Measurements from ENCODE around the gene CRAT.
"Not testable (repeated sequence)": the region's sequence is repeated elsewhere in the genome, so short reads cannot be mapped to it uniquely, and the experiment has no call there.

CRAT gene

DNA sequence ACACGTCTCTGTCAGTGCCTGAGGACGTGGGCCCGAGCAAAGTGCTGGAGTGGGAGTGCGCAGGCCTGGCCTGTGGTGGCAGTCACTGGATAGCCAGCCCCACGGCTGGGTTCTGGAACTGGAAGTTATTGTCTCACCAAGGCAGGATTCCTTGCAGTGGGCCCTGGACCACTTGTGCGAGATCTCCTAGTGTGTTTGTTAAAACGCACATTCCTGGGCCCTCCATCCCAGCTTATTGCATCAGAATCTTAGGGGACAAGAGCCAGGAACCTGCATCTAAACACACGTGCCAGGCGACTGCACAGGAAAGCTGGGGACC lies 27.5 kb upstream of the CRAT start:
- no peak for DNase-seq

DNA sequence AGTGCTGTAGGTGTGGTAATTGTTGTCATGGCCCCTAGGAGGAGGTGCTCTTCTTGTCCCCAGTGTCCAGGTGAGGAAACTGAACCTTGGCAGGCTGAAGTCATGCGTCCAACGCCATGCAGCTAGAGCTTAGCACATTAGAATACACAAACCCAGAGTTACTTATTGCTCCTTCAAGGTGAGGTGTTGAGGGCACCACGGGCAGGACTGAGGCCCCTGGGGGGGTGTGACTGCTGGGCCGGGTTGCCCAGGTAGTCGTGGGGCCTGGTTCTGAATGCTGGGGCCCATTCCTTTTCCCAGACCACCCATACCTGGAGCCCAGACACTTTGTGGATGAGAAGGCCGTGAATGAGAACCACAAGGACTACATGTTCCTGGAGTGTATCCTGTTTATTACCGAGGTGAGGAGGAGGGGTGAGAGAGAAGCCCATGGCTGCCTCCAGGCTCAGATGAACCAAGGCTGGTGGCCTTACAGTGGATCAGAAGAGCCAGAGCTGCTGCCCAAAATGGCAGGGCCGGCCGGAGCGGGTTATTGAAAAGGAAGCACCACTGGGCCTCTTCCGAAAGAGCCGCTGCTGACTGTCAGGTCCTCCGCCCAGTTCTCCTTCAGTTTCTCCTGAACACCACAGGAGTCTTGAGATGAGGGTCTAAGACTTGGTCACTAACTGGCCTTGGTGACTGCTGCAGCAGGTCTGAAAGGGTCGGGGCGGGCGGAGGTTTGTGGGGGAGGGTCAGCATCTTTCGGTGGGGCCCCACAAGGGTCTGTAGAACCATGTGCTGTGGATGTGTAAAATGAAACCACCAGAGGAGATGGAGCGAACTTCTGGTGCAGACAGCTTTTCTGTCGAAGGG lies 26.9 kb upstream of the CRAT start:
- DNase-seq = no peak

- no peak for DNase-seq
Measured at GRCh38 chr9:129136446-129137035, 25.9 kb upstream of the CRAT start.

DNA sequence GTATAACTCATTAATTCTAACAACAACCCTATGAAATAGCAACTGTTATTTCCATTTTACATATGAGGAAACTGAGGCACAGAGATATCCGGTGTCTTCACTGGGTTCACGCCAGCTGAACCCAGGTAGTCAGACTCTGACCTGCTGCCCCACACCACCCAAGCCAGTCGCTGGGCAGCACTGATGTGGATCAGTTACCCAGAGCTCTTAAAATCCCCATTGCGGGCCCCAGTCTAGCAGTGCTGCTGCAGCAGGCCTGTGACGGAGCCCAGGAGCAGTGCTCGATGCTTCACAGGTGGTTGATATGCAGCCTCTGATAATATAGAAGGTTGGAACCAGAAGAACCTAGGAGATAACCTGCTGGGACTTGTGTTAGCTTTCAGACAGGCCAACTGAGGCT lies 24.9 kb upstream of the CRAT start:
- DNase-seq = no peak

DNA sequence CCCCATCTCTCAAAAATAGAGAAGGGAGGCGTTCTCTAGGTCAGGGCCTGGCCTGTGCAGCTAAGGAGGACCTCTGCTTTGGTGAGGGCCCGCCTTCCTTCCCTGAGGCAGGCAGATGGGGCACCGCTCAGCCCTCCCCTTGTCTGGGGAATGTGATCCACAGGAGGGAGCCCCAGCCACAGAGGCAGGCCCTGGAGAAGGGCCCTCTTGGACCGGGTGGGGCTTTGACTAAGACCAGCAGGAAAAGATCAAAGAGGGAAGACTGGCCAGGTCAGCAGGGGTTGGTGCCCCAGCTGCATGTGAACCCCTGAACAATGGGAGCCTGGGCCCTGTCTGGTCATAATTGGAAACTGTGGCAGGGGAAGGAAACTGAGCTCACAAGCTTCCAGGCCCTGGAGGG lies 22.5 kb upstream of the CRAT start:
- DNase-seq = no peak

- DNase-seq = peak; percentile 34 to 35
Measured at GRCh38 chr9:129131300-129132145, 20.9 kb upstream of the CRAT start.

DNA sequence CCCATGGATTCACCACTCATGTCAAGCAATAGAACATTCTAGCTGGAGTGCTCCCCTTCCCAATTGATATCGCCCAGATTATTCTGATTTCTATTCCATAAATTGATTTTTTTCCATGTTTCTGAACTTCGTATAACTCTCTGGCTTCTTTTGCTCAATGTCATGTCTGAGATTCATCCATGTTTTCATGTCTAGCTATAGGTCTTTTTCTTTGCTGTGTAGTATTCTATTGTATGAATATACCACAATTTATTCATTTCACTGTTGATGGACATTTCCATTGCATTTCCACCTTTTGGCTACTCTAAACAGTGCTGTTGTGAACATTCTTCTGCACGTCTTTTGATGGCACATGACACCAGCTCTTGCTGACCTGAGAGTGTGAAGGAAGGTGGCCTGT lies 20.2 kb upstream of the CRAT start:
- DNase-seq = no peak

- not testable (repeated sequence) for DNase-seq
Measured at GRCh38 chr9:129130271-129130670, 19.7 kb upstream of the CRAT start.

- no peak for DNase-seq
Measured at GRCh38 chr9:129128689-129129088, 18.1 kb upstream of the CRAT start.

DNA sequence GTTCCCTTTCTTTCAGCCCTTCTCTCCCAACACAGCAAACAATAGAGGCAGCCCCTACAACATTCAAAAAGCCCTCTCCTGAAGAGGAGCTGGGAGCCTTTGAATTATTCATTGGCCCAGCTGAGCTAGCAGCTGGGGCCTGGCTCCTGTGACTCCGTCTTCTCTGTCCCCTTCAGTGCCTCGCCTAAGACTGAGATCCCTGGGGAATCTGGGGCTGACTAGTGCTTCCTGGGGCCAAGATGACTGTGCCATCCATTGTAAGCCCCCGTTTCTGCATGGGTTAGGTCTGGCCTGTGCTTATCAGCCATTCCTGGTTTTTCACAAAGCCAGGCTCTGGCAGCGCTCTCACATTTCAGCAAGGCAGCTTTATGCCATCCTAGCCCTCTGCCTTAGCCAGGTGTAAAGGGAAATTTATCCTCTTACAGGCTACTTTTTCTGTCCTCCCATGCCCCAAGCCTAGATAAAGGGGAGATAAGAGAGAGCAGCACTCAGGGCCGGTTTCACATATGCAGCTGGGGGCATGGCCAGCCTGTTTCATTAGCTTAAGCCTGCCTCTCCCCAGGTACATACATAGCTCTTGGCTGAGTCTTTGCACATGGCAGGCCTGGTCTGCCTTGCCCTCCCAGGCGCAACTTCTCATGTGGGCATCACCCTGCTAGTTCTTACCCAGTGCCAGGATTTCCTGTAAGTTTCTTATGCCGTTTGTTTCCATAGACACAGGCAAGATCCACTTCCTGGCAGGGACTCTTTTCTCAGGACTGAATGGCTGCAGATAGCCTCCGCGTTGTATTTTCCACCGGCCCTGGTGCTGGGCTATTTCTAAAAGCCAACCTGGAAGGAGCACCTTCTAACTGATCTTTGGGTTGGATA lies 16.4 kb upstream of the CRAT start:
- DNase-seq = no peak

GRCh38 chr9:129125478-129125877 lies 14.9 kb upstream of the CRAT start:
- no peak for DNase-seq

GRCh38 chr9:129124506-129125069 lies 14.0 kb upstream of the CRAT start:
- no peak for DNase-seq

- not testable (repeated sequence) for DNase-seq
Measured at GRCh38 chr9:129122976-129123375, 12.4 kb upstream of the CRAT start.

DNA sequence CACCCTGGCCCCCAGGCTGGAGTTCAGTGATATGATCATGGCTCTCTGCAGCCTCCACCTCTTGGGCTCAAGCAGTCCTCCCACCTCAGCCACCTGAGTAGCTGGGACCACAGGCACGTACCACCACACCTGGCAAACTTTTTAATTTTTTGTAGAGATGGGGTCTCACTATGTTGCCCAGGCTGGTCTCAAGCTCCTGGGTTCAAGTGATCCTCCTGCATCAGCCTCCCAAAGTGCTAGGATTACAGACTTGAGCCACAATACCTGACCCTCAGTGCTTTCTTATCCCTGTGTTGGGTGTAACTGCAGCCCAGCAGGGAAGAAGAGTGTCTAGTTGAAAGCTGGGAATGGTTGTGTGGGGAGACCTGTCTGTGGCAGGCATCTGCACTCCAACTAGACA lies 11.5 kb upstream of the CRAT start:
- no peak for DNase-seq

DNA sequence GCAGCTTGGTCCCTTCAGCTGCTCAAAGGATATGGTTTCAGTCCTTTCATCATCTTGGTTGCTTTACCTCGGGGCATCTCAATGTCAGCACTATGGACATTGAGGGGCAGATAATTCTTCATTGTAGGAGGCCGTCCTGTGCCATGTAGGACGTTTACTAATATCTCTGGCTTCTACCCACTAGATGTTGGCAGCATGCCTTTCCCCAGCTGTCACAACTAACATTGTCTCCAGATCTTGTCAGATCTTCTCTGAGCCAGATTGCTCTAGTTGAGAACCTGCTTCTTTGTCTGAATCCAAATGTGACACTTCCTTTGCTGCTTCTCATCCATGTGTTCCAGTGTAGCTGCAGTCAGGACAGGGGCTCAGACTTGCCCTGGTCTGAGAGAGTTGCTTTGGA lies 10.9 kb upstream of the CRAT start:
- DNase-seq = no peak

- no peak for DNase-seq
Measured at GRCh38 chr9:129118799-129119198, 8.2 kb upstream of the CRAT start.

DNA sequence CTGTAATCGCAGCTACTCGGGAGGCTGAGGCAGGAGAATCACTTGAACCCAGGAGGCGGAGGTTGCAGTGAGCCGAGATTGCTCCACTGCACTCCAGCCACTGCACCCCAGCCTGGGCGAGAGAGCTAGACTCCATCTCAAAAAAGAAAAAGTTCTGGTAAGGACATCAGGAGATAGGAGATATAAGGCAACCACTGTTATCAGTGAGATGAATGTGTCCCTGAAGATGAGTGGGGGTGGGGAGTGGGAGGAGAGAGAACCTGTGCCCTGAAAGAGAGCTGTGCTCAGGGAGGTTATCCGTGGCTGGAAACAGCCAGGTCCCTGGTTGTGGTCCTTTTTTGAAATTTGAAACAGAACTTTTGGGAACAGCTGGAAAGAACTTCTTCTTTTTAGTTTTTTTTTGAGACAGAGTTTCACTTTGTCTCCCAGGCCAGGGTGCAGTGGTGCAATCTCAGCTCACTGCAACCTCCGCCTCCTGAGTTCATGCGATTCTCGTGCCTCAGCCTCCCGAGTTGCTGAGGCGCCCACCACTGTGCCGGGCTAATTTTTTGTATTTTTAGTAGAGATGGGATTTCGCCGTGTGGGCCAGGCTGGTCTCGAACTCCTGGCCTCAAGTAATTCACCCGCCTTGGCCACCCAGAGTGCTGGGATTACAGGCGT lies 3.2 kb upstream of the CRAT start:
- DNase-seq = peak in 1 of 2 experiments; percentile 23

DNA sequence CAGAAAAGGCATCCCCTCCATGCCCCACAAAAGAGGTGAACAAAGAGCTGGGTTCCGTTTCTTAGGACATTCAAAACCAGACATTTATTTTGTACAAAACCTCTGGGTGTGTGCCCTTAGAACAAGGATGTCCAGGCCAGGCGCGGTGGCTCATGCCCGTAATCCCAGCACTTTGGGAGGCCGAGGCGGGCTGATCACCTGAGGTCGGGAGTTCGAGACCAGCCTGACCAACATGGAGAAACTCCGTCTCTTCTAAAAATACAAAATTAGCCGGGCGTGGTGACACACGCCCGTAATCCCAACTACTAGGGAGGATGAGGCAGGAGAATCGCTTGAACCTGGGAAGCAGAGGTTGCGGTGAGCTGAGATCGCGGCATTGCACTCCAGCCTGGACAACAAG lies 1.9 kb upstream of the CRAT start:
- DNase-seq = not testable (repeated sequence)

DNA sequence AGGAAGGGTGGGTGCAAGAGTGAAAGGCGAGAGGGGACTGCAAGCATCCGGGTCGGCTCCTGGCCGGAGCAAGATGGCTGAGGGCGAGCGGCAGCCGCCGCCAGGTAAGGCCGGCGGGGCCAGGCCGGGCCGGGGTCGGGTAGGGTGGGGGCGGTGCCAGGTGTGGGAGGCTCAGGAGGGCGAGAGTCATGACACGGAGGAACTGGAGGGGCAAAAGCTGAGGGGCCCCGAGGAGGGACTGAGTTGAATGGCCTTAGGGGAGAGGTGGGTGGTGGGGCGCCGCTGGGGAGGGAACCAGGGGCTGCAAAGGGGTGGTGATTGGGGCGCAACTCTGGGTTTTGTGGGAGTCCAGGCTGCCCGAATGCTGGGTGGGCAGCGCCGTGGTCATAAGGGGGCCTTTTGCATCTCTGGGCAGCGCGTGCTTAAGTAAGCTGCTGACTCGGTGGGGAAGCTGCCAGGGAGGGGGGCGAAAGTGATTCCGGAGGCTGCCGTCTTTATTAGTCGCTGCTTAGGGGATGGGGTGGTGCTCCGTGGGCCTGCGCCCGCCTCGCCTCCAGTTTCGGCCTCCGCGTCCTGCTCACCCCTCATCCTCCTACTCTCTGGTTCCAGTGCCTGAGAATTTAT lies 1.0 kb upstream of the CRAT start:
- DNase-seq = peak in 1 of 2 experiments; percentile 3

- DNase-seq = peak in 1 of 2 experiments; percentile 36
Measured at GRCh38 chr9:129109952-129110739, 447 bp downstream of the CRAT start.

DNA sequence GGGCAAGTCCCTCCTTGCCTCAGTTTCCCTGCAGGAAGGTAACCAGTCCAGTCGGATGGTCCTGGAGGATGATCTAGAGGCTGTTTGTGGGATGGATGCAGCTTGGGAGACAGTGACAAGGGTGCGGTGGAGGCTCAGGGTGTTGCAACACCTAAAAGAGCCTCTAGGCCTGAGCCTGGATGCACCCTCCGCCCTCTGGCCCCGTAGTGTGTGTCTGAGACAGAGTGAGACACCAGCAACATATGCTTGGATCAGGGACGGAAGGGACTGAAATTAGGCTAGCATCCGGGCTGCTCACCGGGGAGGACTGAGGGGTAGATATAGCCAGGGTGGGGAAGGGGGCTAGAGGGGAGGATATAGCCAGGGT lies 1.1 kb downstream of the CRAT start:
- DNase-seq = peak; percentile 70 to 71
